Measurements from ENCODE around the gene RETREG3. TPM values are rescaled to one million over a fixed set of nuclear protein-coding genes. Genes with fewer than 3 reads are reported as not detected.

Gene RETREG3
- total and polyA plus RNA-seq, 2 experiments from 2014 or later: 36.3 to 55.3 TPM

- Histone ChIP-seq H3K9me3 (ENCODE audit: low read depth) (no peaks in the 10 kb centered on the region), H3K9me2 (replicated peaks; ENCODE audit: insufficient read depth) (no peaks in the 10 kb centered on the region), H3K4me3 (no peak overlapping the region), H3K27me3 (no peaks in the 10 kb centered on the region), H2AFZ (no peak overlapping the region), H3K79me2 (peaks cover 56% of the 10 kb centered on the region), H3K27ac (peak overlapping the region; percentile 3), H3K4me1 (ENCODE audit: insufficient read depth) (peaks cover 19% of the 10 kb centered on the region), H4K20me1 (ENCODE audit: insufficient read depth, poor library complexity, severe bottlenecking) (no peaks in the 10 kb centered on the region), H3K36me3 (replicated peaks; ENCODE audit: insufficient read depth, low read depth) (no peaks in the 10 kb centered on the region), H3K4me2 (no peak overlapping the region)
- no peak for DNase-seq (ENCODE audit: low spot score)
- 92% methylated on average over 15 of the region's 15 CpGs for WGBS (ENCODE audit: low lambda C conversion rate, missing lambda C conversion rate)
- TF ChIP-seq EZH2 (IDR thresholded peaks at IDR 0.05; ENCODE audit: borderline replicate concordance): no peak
- TF ChIP-seq EZH2phosphoT487 (IDR thresholded peaks at IDR 0.05; ENCODE audit: low read depth, severe bottlenecking, unreplicated experiment): no peak
- TF ChIP-seq, protein P1, sequence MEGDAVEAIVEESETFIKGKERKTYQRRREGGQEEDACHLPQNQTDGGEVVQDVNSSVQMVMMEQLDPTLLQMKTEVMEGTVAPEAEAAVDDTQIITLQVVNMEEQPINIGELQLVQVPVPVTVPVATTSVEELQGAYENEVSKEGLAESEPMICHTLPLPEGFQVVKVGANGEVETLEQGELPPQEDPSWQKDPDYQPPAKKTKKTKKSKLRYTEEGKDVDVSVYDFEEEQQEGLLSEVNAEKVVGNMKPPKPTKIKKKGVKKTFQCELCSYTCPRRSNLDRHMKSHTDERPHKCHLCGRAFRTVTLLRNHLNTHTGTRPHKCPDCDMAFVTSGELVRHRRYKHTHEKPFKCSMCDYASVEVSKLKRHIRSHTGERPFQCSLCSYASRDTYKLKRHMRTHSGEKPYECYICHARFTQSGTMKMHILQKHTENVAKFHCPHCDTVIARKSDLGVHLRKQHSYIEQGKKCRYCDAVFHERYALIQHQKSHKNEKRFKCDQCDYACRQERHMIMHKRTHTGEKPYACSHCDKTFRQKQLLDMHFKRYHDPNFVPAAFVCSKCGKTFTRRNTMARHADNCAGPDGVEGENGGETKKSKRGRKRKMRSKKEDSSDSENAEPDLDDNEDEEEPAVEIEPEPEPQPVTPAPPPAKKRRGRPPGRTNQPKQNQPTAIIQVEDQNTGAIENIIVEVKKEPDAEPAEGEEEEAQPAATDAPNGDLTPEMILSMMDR (IDR thresholded peaks at IDR 0.05; ENCODE audit: poor library complexity): no peak
These were observed 44.2 kb downstream of the RETREG3 start for GRCh38 chr17:42564815-42565522.

- peak overlapping the region; percentile 87 for H3K4me2 ChIP-seq
These were observed 45.2 kb downstream of the RETREG3 start for GRCh38 chr17:42563950-42564349.

DNA sequence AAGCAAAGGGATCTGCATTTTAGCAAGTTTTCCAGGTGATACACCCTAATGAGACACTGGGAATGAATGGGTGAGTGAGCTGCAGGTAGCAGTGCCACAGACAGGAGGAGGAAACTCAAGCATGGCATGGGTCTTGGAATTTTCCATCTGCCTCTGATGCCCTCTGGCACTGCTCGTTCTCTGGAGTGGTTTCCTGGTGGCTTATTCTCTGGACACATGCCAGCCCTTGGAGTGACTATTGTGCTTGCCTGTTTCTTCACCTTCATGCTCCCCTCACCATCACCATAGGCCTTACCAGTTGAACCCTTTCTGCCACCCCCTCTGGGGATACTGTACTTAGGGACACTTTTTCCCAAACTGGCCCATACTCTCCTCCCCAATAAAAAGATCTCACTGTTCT, 45.6 kb downstream of the RETREG3 start:
- H3K9me3 ChIP-seq (ENCODE audit: low read depth): no peaks in the 10 kb centered on the region
- peaks cover 19% of the 10 kb centered on the region for H3K4me1 ChIP-seq (ENCODE audit: insufficient read depth)
- no peak overlapping the region for H3K27ac ChIP-seq
- WGBS (ENCODE audit: low lambda C conversion rate, missing lambda C conversion rate): 100% methylated on average over 1 of the region's 1 CpG
- no peaks in the 10 kb centered on the region for H3K9me2 ChIP-seq (replicated peaks; ENCODE audit: insufficient read depth)
- peaks cover 45% of the 10 kb centered on the region for H3K79me2 ChIP-seq
- H3K4me2 ChIP-seq: peak overlapping the region; percentile 87
- H3K27me3 ChIP-seq: no peaks in the 10 kb centered on the region
- no peaks in the 10 kb centered on the region for H3K36me3 ChIP-seq (replicated peaks; ENCODE audit: insufficient read depth, low read depth)
- no peak overlapping the region for H2AFZ ChIP-seq
- H4K20me1 ChIP-seq (ENCODE audit: insufficient read depth, poor library complexity, severe bottlenecking): no peaks in the 10 kb centered on the region
- no peak overlapping the region for H3K4me3 ChIP-seq
- TF ChIP-seq, protein P1 (IDR thresholded peaks at IDR 0.05; ENCODE audit: poor library complexity): no peak
- TF ChIP-seq EZH2phosphoT487 (IDR thresholded peaks at IDR 0.05; ENCODE audit: low read depth, severe bottlenecking, unreplicated experiment): no peak
- TF ChIP-seq EZH2 (IDR thresholded peaks at IDR 0.05; ENCODE audit: borderline replicate concordance): no peak
- DNase-seq (ENCODE audit: low spot score): no peak

More at GRCh38 chr17:42563950-42564349, 45.2 kb downstream of the RETREG3 start:
- Histone ChIP-seq H3K4me1 (ENCODE audit: insufficient read depth) (peaks cover 19% of the 10 kb centered on the region), H3K36me3 (replicated peaks; ENCODE audit: insufficient read depth, low read depth) (no peaks in the 10 kb centered on the region), H3K27me3 (no peaks in the 10 kb centered on the region), H2AFZ (no peak overlapping the region), H3K79me2 (peaks cover 49% of the 10 kb centered on the region), H3K4me3 (no peak overlapping the region), H3K27ac (no peak overlapping the region), H3K9me2 (replicated peaks; ENCODE audit: insufficient read depth) (no peaks in the 10 kb centered on the region), H4K20me1 (ENCODE audit: insufficient read depth, poor library complexity, severe bottlenecking) (no peaks in the 10 kb centered on the region), H3K9me3 (ENCODE audit: low read depth) (no peaks in the 10 kb centered on the region)
- no peak for DNase-seq (ENCODE audit: low spot score)
- WGBS (ENCODE audit: low lambda C conversion rate, missing lambda C conversion rate): 89% methylated on average over 8 of the region's 9 CpGs
- TF ChIP-seq EZH2 (IDR thresholded peaks at IDR 0.05; ENCODE audit: borderline replicate concordance): no peak
- TF ChIP-seq EZH2phosphoT487 (IDR thresholded peaks at IDR 0.05; ENCODE audit: low read depth, severe bottlenecking, unreplicated experiment): no peak
- TF ChIP-seq, protein P1 (IDR thresholded peaks at IDR 0.05; ENCODE audit: poor library complexity): no peak

All from hepatocyte (in vitro differentiated cells).